Gastroesophageal sphincter (tissue), 3 donors: Measurements from ENCODE around the gene PKDCC.

ENCODE experiments used
- CTCF ChIP-seq, 4 experiments: fragments of 200-600 bp in 2 of 4; fragments of 450-650 bp in 2 of 4; sonication (generic) in 1 of 4; IDR thresholded peaks; one replicate each; pipeline ENCODE4 v1.5.1; 2017 to 2019; ENCODE audit warnings: antibody characterized with exemption in 4 of 4, mild to moderate bottlenecking in 2 of 4, moderate library complexity in 2 of 4
- EP300 ChIP-seq: sonication (generic); formaldehyde crosslinking; IDR thresholded peaks from one replicate; pipeline ENCODE4 v1.6.1; 2017; ENCODE audit warnings: antibody characterized with exemption, mild to moderate bottlenecking
- POLR2A ChIP-seq, 2 donors: fragments of 450-650 bp; IDR thresholded peaks; one replicate each; pipeline ENCODE4 v1.6.1; 2017; ENCODE audit warnings: antibody characterized with exemption in 2 of 2, mild to moderate bottlenecking in 2 of 2, moderate library complexity in 1 of 2
- POLR2AphosphoS5 ChIP-seq: sonication (generic); formaldehyde crosslinking; IDR thresholded peaks from one replicate; pipeline ENCODE4 v1.6.1; 2017; ENCODE audit warnings: antibody characterized with exemption

GRCh38 chr2:41999592-42000281 lies 48.1 kb upstream of the PKDCC start:
- TF ChIP-seq CTCF (IDR thresholded peaks at IDR 0.05) (no peak), POLR2AphosphoS5 (no peak), EP300 (no peak), POLR2A (IDR thresholded peaks at IDR 0.05) (no peak)
